ENCODE measurements around the gene TYRP1. TPM values are rescaled to one million over a fixed set of nuclear protein-coding genes. Genes with fewer than 3 reads are reported as not detected.

The TYRP1 gene
- total RNA-seq, 2 experiments from 2014 or later, result not detected

GRCh38 chr9:12718482-12719026 lies 25.4 kb downstream of the TYRP1 start:
- Histone ChIP-seq H3K4me1 (ENCODE audit: insufficient read depth, low read length, poor library complexity, severe bottlenecking) (no peaks in the 10 kb centered on the region), H3K27ac (ENCODE audit: low read depth, low read length, poor library complexity, severe bottlenecking) (no peak overlapping the region), H3K9me3 (ENCODE audit: low read length) (no peaks in the 10 kb centered on the region), H2AFZ (ENCODE audit: low read length) (no peak overlapping the region), H3K79me2 (ENCODE audit: insufficient read depth, low read depth, low read length) (no peaks in the 10 kb centered on the region), H3K4me2 (ENCODE audit: low read length) (no peak overlapping the region), H3K36me3 (ENCODE audit: insufficient read depth, low read length) (no peaks in the 10 kb centered on the region), H3K9me2 (ENCODE audit: insufficient read depth, low read length) (no peaks in the 10 kb centered on the region), H3K4me3 (ENCODE audit: low read depth, low read length, poor library complexity, severe bottlenecking) (no peak overlapping the region), H4K20me1 (ENCODE audit: insufficient read depth, low read length) (no peaks in the 10 kb centered on the region; the same call in 1 of the 2 replicates)
- no peak for DNase-seq (ENCODE audit: low spot score)
- TF ChIP-seq EZH2phosphoT487 (IDR thresholded peaks at IDR 0.05; ENCODE audit: borderline replicate concordance, low read depth, low read length) (no peak), CTCF (conservative IDR thresholded peaks at IDR 0.05; ENCODE audit: low read length) (no peak)
- no TSS peak for BruUV-seq (replicated peaks)
- ChIA-PET CTCF (ENCODE audit: unreplicated experiment) (no interaction called here), POLR2A (interaction anchor here (0.6 kb wide), 1 partner anchor 135 kb away, joined by 3 read pairs; no protein-coding TSS in a partner anchor)
- intact Hi-C loops (cut with micrococcal nuclease; ENCODE audit: unreplicated experiment), result no loop called here

- H3K36me3 ChIP-seq (ENCODE audit: insufficient read depth, low read length), result no peaks in the 10 kb centered on the region
- H4K20me1 ChIP-seq (ENCODE audit: insufficient read depth, low read length), result no peaks in the 10 kb centered on the region; the same call in 1 of the 2 replicates
- H3K4me1 ChIP-seq (ENCODE audit: insufficient read depth, low read length, poor library complexity, severe bottlenecking), result no peaks in the 10 kb centered on the region
- H3K4me3 ChIP-seq (ENCODE audit: low read depth, low read length, poor library complexity, severe bottlenecking), result no peak overlapping the region
- H3K4me2 ChIP-seq (ENCODE audit: low read length), result no peak overlapping the region
- DNase-seq (ENCODE audit: low spot score), result peak; percentile 4
- H3K9me2 ChIP-seq (ENCODE audit: insufficient read depth, low read length), result no peaks in the 10 kb centered on the region
- no peaks in the 10 kb centered on the region for H3K9me3 ChIP-seq (ENCODE audit: low read length)
- H3K27ac ChIP-seq (ENCODE audit: low read depth, low read length, poor library complexity, severe bottlenecking), result no peak overlapping the region
- CTCF ChIA-PET (ENCODE audit: unreplicated experiment), result no interaction called here
- no peak overlapping the region for H2AFZ ChIP-seq (ENCODE audit: low read length)
- BruUV-seq (replicated peaks), result no TSS peak
- POLR2A ChIA-PET, result no interaction called here
- no peak for TF ChIP-seq EZH2phosphoT487 (IDR thresholded peaks at IDR 0.05; ENCODE audit: borderline replicate concordance, low read depth, low read length)
- TF ChIP-seq CTCF (conservative IDR thresholded peaks at IDR 0.05; ENCODE audit: low read length), result peak; percentile 74
- intact Hi-C loops (cut with micrococcal nuclease; ENCODE audit: unreplicated experiment), result no loop called here
- no peaks in the 10 kb centered on the region for H3K79me2 ChIP-seq (ENCODE audit: insufficient read depth, low read depth, low read length)
These were observed 26.2 kb downstream of the TYRP1 start for GRCh38 chr9:12719431-12719830.

GRCh38 chr9:12720551-12720950 lies 27.4 kb downstream of the TYRP1 start:
- TF ChIP-seq EZH2phosphoT487 (IDR thresholded peaks at IDR 0.05; ENCODE audit: borderline replicate concordance, low read depth, low read length), result no peak
- no peak for TF ChIP-seq CTCF (conservative IDR thresholded peaks at IDR 0.05; ENCODE audit: low read length)
- no peak overlapping the region for H3K4me2 ChIP-seq (ENCODE audit: low read length)
- ChIA-PET CTCF (ENCODE audit: unreplicated experiment) (interaction anchor here (0.6 kb wide), 1 partner anchor 551 kb away, joined by 6 read pairs; no protein-coding TSS in a partner anchor), POLR2A (interaction anchor here (0.6 kb wide), 1 partner anchor 15 kb away, joined by 4 read pairs; no protein-coding TSS in a partner anchor)
- no peaks in the 10 kb centered on the region; the same call in 1 of the 2 replicates for H4K20me1 ChIP-seq (ENCODE audit: insufficient read depth, low read length)
- no peaks in the 10 kb centered on the region for H3K9me2 ChIP-seq (ENCODE audit: insufficient read depth, low read length)
- H3K36me3 ChIP-seq (ENCODE audit: insufficient read depth, low read length), result no peaks in the 10 kb centered on the region
- intact Hi-C loops (cut with micrococcal nuclease; ENCODE audit: unreplicated experiment), result loop anchor here (5.0 kb wide), 1 partner anchor 367 kb away; no protein-coding TSS in a partner anchor
- no peaks in the 10 kb centered on the region for H3K4me1 ChIP-seq (ENCODE audit: insufficient read depth, low read length, poor library complexity, severe bottlenecking)
- no TSS peak for BruUV-seq (replicated peaks)
- H2AFZ ChIP-seq (ENCODE audit: low read length), result no peak overlapping the region
- H3K9me3 ChIP-seq (ENCODE audit: low read length), result no peaks in the 10 kb centered on the region
- no peaks in the 10 kb centered on the region for H3K79me2 ChIP-seq (ENCODE audit: insufficient read depth, low read depth, low read length)
- H3K4me3 ChIP-seq (ENCODE audit: low read depth, low read length, poor library complexity, severe bottlenecking), result no peak overlapping the region
- no peak for DNase-seq (ENCODE audit: low spot score)
- H3K27ac ChIP-seq (ENCODE audit: low read depth, low read length, poor library complexity, severe bottlenecking), result no peak overlapping the region
